ENCODE results near the gene BAMBI.

BAMBI gene

GRCh38 chr10:28687683-28688001 is 10.3 kb downstream of the BAMBI start:
- H3K4me2 ChIP-seq (ENCODE audit: low read length): no peak overlapping the region
- no peaks in the 10 kb centered on the region for H3K4me1 ChIP-seq
- H3K79me2 ChIP-seq: no peaks in the 10 kb centered on the region
- H3K9me3 ChIP-seq (ENCODE audit: control insufficient read depth, low read length): no peaks in the 10 kb centered on the region
- H3K27ac ChIP-seq: no peak overlapping the region
- no peak overlapping the region for H3K9ac ChIP-seq
- no peak for TF ChIP-seq CTCF (IDR thresholded peaks at IDR 0.05)
- no peak overlapping the region for H2AFZ ChIP-seq
- no peaks in the 10 kb centered on the region for H3K27me3 ChIP-seq (ENCODE audit: control insufficient read depth, insufficient read depth, low read length)
- no peak overlapping the region for H3K4me3 ChIP-seq (ENCODE audit: low read depth, low read length)
- H3K36me3 ChIP-seq (ENCODE audit: control insufficient read depth, insufficient read depth, low read length): no peaks in the 10 kb centered on the region

GRCh38 chr10:28690545-28690944 is 13.2 kb downstream of the BAMBI start:
- no peak overlapping the region for H3K27ac ChIP-seq
- no peaks in the 10 kb centered on the region for H3K79me2 ChIP-seq
- TF ChIP-seq CTCF (IDR thresholded peaks at IDR 0.05): no peak
- no peaks in the 10 kb centered on the region for H3K4me1 ChIP-seq
- no peaks in the 10 kb centered on the region for H3K27me3 ChIP-seq (ENCODE audit: control insufficient read depth, insufficient read depth, low read length)
- H3K9ac ChIP-seq: no peak overlapping the region
- no peak overlapping the region for H2AFZ ChIP-seq
- H3K36me3 ChIP-seq (ENCODE audit: control insufficient read depth, insufficient read depth, low read length): no peaks in the 10 kb centered on the region
- H3K4me3 ChIP-seq (ENCODE audit: low read depth, low read length): no peak overlapping the region
- no peak overlapping the region for H3K4me2 ChIP-seq (ENCODE audit: low read length)
- no peaks in the 10 kb centered on the region for H3K9me3 ChIP-seq (ENCODE audit: control insufficient read depth, low read length)

GRCh38 chr10:28691187-28691694 is 13.9 kb downstream of the BAMBI start:
- Histone ChIP-seq H3K4me1 (no peaks in the 10 kb centered on the region), H3K27me3 (ENCODE audit: control insufficient read depth, insufficient read depth, low read length) (no peaks in the 10 kb centered on the region), H3K9ac (no peak overlapping the region), H3K27ac (no peak overlapping the region), H3K4me3 (ENCODE audit: low read depth, low read length) (no peak overlapping the region), H3K9me3 (ENCODE audit: control insufficient read depth, low read length) (no peaks in the 10 kb centered on the region), H3K79me2 (no peaks in the 10 kb centered on the region), H2AFZ (no peak overlapping the region), H3K36me3 (ENCODE audit: control insufficient read depth, insufficient read depth, low read length) (no peaks in the 10 kb centered on the region), H3K4me2 (ENCODE audit: low read length) (no peak overlapping the region)
- no peak for TF ChIP-seq CTCF (IDR thresholded peaks at IDR 0.05)

GRCh38 chr10:28692050-28692449 is 14.7 kb downstream of the BAMBI start:
- H3K27me3 ChIP-seq (ENCODE audit: control insufficient read depth, insufficient read depth, low read length): no peaks in the 10 kb centered on the region
- no peaks in the 10 kb centered on the region for H3K36me3 ChIP-seq (ENCODE audit: control insufficient read depth, insufficient read depth, low read length)
- TF ChIP-seq CTCF (IDR thresholded peaks at IDR 0.05): no peak
- H3K4me3 ChIP-seq (ENCODE audit: low read depth, low read length): no peak overlapping the region
- no peak overlapping the region for H2AFZ ChIP-seq
- H3K79me2 ChIP-seq: no peaks in the 10 kb centered on the region
- H3K27ac ChIP-seq: no peak overlapping the region
- no peak overlapping the region for H3K4me2 ChIP-seq (ENCODE audit: low read length)
- no peak overlapping the region for H3K9ac ChIP-seq
- no peaks in the 10 kb centered on the region for H3K4me1 ChIP-seq
- H3K9me3 ChIP-seq (ENCODE audit: control insufficient read depth, low read length): no peaks in the 10 kb centered on the region

GRCh38 chr10:28694530-28694929 is 17.2 kb downstream of the BAMBI start:
- H3K27me3 ChIP-seq (ENCODE audit: control insufficient read depth, insufficient read depth, low read length): no peaks in the 10 kb centered on the region
- no peaks in the 10 kb centered on the region for H3K9me3 ChIP-seq (ENCODE audit: control insufficient read depth, low read length)
- no peak for TF ChIP-seq CTCF (IDR thresholded peaks at IDR 0.05)
- H3K79me2 ChIP-seq: no peaks in the 10 kb centered on the region
- H3K9ac ChIP-seq: no peak overlapping the region
- H3K4me2 ChIP-seq (ENCODE audit: low read length): no peak overlapping the region
- H3K36me3 ChIP-seq (ENCODE audit: control insufficient read depth, insufficient read depth, low read length): no peaks in the 10 kb centered on the region
- no peak overlapping the region for H2AFZ ChIP-seq
- H3K4me3 ChIP-seq (ENCODE audit: low read depth, low read length): no peak overlapping the region
- no peaks in the 10 kb centered on the region for H3K4me1 ChIP-seq
- no peak overlapping the region for H3K27ac ChIP-seq
